ENCODE measurements around the gene NR1I2. TPM values are rescaled to one million over a fixed set of nuclear protein-coding genes. Genes with fewer than 3 reads are reported as not detected.

Gene NR1I2
- total and polyA plus RNA-seq, 9 of the 15 experiments (the other 6 are each of a cell fraction or from before 2014, with no cell fraction given): not detected

DNA sequence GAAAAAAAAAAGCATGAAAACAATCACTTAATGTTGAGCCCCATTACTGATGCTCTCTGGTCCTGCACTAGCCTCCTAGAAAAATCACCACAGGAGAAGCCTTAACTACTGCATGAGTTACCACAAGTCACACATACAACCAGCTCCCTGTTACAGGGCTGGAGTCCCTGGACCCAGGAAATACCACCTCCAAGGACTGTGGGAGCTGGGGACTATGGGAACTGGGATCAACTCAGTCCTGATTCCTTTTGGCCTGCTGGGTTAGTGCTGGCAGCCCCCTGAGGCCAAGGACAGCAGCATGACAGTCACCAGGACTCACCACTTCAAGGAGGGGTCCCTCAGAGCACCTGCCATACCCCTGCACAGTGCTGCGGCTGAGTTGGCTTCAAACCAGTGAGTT lies 559 bp downstream of the NR1I2 start:
- DNase-seq (ENCODE audit: extremely low read depth in 1 of 4, low spot score in 3 of 4): no peak
- Histone ChIP-seq H2AFZ (ENCODE audit: low read depth, low read length) (0 out of 2 replicates have a peak overlapping the region, but pooled peaks have one; percentile 60), H3K4me1 (replicated peaks in 1 of 2; ENCODE audit: control insufficient read depth in 2 of 2, insufficient read depth in 2 of 2, low read length in 2 of 2) (peaks cover 0 to 14% of the 10 kb centered on the region in 2 experiments; a peak in 3 of 5 replicates), H3K36me3 (ENCODE audit: control insufficient read depth, insufficient read depth, low read length) (no peaks in the 10 kb centered on the region), H4K20me1 (replicated peaks; ENCODE audit: control insufficient read depth, insufficient read depth, low read length) (no peaks in the 10 kb centered on the region), H3K9ac (ENCODE audit: insufficient read depth in 1 of 2, low read depth in 2 of 2, low read length in 2 of 2) (no peak overlapping the region), H3K4me2 (ENCODE audit: insufficient read depth, low read length) (no peak overlapping the region), H3K27me3 (ENCODE audit: control insufficient read depth in 2 of 2, insufficient read depth in 2 of 2, low read length in 2 of 2) (no peaks in the 10 kb centered on the region), H3K9me3 (replicated peaks; ENCODE audit: control insufficient read depth, insufficient read depth, low read depth, low read length) (no peaks in the 10 kb centered on the region), H3K9me1 (ENCODE audit: control insufficient read depth, insufficient read depth, low read length) (no peaks in the 10 kb centered on the region), H3K4me3 (no peak overlapping the region), H3K79me2 (ENCODE audit: control insufficient read depth, insufficient read depth, low read length) (no peaks in the 10 kb centered on the region), H3K27ac (ENCODE audit: extremely low read depth, low read depth, low read length) (no peak overlapping the region)
- no peak for FAIRE-seq
- in situ Hi-C loops (cut with MboI) (no loop called here), intact Hi-C loops (cut with micrococcal nuclease) (no loop called here)
- no TSS peak for BruUV-seq (replicated peaks)
- no CpG with 5 or more reads among the region's 1 CpG for WGBS (ENCODE audit: insufficient coverage, low coverage, missing lambda C conversion rate)
- ATAC-seq: no peak
- POLR2A ChIA-PET: interaction anchor here (0.6 kb wide), 1 partner anchor 58 kb away, joined by 5 read pairs; no protein-coding TSS in a partner anchor
- CTCF ChIA-PET (ENCODE audit: low intra/inter-chr PET ratio): no interaction called here
- TF ChIP-seq ZFP30 (CRISPR knock-in tag; IDR thresholded peaks at IDR 0.05; ENCODE audit: borderline replicate concordance) (no peak), SP2 (IDR thresholded peaks at IDR 0.05; ENCODE audit: extremely low read depth, low read depth, low read length, poor library complexity, severe bottlenecking) (no peak), SREBF2 (CRISPR knock-in tag; IDR thresholded peaks at IDR 0.05) (no peak), HNRNPK (IDR thresholded peaks at IDR 0.05; ENCODE audit: low read depth, low read length, poor library complexity, severe bottlenecking) (no peak), ZNF175 (CRISPR knock-in tag; IDR thresholded peaks at IDR 0.05; ENCODE audit: low read depth) (no peak), ERF (CRISPR knock-in tag; IDR thresholded peaks at IDR 0.05) (no peak), ZNF77 (CRISPR knock-in tag; IDR thresholded peaks at IDR 0.05) (no peak), WHSC1 (IDR thresholded peaks at IDR 0.05; ENCODE audit: low read length) (no peak), NR2F6 (CRISPR knock-in tag; IDR thresholded peaks at IDR 0.05) (no peak), RNF2 (IDR thresholded peaks at IDR 0.05) (no peak), TBL1XR1 (IDR thresholded peaks at IDR 0.05; ENCODE audit: low read length in 2 of 2) (no peak), ZNF408 (CRISPR knock-in tag; IDR thresholded peaks at IDR 0.05; ENCODE audit: low read depth) (no peak), MEF2A (IDR thresholded peaks at IDR 0.05; ENCODE audit: control insufficient read depth, low read depth, low read length) (no peak), U2AF2 (optimal IDR thresholded peaks at IDR 0.05; ENCODE audit: low read depth, low read length) (no peak), RBM34 (IDR thresholded peaks at IDR 0.05; ENCODE audit: borderline replicate concordance, insufficient read depth, low read length) (no peak)
- TF ChIP-seq, protein P1, sequence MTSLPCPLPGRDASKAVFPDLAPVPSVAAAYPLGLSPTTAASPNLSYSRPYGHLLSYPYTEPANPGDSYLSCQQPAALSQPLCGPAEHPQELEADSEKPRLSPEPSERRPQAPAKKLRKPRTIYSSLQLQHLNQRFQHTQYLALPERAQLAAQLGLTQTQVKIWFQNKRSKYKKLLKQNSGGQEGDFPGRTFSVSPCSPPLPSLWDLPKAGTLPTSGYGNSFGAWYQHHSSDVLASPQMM (CRISPR knock-in tag; IDR thresholded peaks at IDR 0.05): no peak
- TF ChIP-seq, protein P2, sequence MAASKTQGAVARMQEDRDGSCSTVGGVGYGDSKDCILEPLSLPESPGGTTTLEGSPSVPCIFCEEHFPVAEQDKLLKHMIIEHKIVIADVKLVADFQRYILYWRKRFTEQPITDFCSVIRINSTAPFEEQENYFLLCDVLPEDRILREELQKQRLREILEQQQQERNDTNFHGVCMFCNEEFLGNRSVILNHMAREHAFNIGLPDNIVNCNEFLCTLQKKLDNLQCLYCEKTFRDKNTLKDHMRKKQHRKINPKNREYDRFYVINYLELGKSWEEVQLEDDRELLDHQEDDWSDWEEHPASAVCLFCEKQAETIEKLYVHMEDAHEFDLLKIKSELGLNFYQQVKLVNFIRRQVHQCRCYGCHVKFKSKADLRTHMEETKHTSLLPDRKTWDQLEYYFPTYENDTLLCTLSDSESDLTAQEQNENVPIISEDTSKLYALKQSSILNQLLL (CRISPR knock-in tag; IDR thresholded peaks at IDR 0.05; ENCODE audit: borderline replicate concordance): no peak
- TF ChIP-seq, protein P3, sequence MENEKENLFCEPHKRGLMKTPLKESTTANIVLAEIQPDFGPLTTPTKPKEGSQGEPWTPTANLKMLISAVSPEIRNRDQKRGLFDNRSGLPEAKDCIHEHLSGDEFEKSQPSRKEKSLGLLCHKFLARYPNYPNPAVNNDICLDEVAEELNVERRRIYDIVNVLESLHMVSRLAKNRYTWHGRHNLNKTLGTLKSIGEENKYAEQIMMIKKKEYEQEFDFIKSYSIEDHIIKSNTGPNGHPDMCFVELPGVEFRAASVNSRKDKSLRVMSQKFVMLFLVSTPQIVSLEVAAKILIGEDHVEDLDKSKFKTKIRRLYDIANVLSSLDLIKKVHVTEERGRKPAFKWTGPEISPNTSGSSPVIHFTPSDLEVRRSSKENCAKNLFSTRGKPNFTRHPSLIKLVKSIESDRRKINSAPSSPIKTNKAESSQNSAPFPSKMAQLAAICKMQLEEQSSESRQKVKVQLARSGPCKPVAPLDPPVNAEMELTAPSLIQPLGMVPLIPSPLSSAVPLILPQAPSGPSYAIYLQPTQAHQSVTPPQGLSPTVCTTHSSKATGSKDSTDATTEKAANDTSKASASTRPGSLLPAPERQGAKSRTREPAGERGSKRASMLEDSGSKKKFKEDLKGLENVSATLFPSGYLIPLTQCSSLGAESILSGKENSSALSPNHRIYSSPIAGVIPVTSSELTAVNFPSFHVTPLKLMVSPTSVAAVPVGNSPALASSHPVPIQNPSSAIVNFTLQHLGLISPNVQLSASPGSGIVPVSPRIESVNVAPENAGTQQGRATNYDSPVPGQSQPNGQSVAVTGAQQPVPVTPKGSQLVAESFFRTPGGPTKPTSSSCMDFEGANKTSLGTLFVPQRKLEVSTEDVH (IDR thresholded peaks at IDR 0.05; ENCODE audit: low read depth, partially characterized antibody): no peak
- TF ChIP-seq, protein P4, sequence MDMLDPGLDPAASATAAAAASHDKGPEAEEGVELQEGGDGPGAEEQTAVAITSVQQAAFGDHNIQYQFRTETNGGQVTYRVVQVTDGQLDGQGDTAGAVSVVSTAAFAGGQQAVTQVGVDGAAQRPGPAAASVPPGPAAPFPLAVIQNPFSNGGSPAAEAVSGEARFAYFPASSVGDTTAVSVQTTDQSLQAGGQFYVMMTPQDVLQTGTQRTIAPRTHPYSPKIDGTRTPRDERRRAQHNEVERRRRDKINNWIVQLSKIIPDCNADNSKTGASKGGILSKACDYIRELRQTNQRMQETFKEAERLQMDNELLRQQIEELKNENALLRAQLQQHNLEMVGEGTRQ (CRISPR knock-in tag; IDR thresholded peaks at IDR 0.05): no peak

All from K562 (cell line).